ENCODE measurements around the gene ATOH8. TPM values are rescaled to one million over a fixed set of nuclear protein-coding genes. Genes with fewer than 3 reads are reported as not detected.

The ATOH8 gene
- total RNA-seq, 4 donors from 2014 or later, result 17.1 to 210 (median 45.9) TPM

GRCh38 chr2:85785027-85785822 lies 31.4 kb downstream of the ATOH8 start:
- no peak for ATAC-seq (ENCODE audit: low FRiP score)
- TF ChIP-seq CTCF (IDR thresholded peaks at IDR 0.05), result no peak
- DNase-seq (ENCODE audit: low spot score), result no peak

- no peak for DNase-seq (ENCODE audit: low spot score)
- TF ChIP-seq CTCF (IDR thresholded peaks at IDR 0.05), result no peak
- no peak for ATAC-seq (ENCODE audit: low FRiP score)
Observed at GRCh38 chr2:85785871-85786270, 32.1 kb downstream of the ATOH8 start.

- no peak for TF ChIP-seq CTCF (IDR thresholded peaks at IDR 0.05)
- ATAC-seq (ENCODE audit: low FRiP score) (no peak), DNase-seq (ENCODE audit: low spot score) (no peak)
Observed at GRCh38 chr2:85786444-85786843, 32.7 kb downstream of the ATOH8 start.

- no peak for TF ChIP-seq CTCF (IDR thresholded peaks at IDR 0.05)
- ATAC-seq (ENCODE audit: low FRiP score) (no peak), DNase-seq (ENCODE audit: low spot score) (no peak)
Observed at GRCh38 chr2:85786865-85787264, 33.1 kb downstream of the ATOH8 start.

- no peak for TF ChIP-seq CTCF (IDR thresholded peaks at IDR 0.05)
- ATAC-seq (ENCODE audit: low FRiP score) (no peak), DNase-seq (ENCODE audit: low spot score) (no peak)
Observed at GRCh38 chr2:85787282-85787980, 33.6 kb downstream of the ATOH8 start.

GRCh38 chr2:85787981-85788340 lies 34.2 kb downstream of the ATOH8 start:
- no peak for TF ChIP-seq CTCF (IDR thresholded peaks at IDR 0.05)
- ATAC-seq (ENCODE audit: low FRiP score) (no peak), DNase-seq (ENCODE audit: low spot score) (no peak)

GRCh38 chr2:85788603-85789002 lies 34.8 kb downstream of the ATOH8 start:
- DNase-seq (ENCODE audit: low spot score) (no peak), ATAC-seq (ENCODE audit: low FRiP score) (no peak)
- TF ChIP-seq CTCF (IDR thresholded peaks at IDR 0.05), result no peak

Data from omental fat pad (tissue), 4 donors.